NCI-H1092 (cell line): ENCODE results near the gene RET.

Experiments
- DNase-seq: peaks from one replicate; lab custom pipeline; 2025; lab: John Stamatoyannopoulos, UW

The RET gene

GRCh38 chr10:43108951-43109350, 32.1 kb downstream of the RET start:
- no peak for DNase-seq

GRCh38 chr10:43109671-43110249, 32.9 kb downstream of the RET start:
- DNase-seq = no peak

- DNase-seq = no peak
Observed at GRCh38 chr10:43110338-43111071, 33.6 kb downstream of the RET start.

GRCh38 chr10:43111101-43111500, 34.2 kb downstream of the RET start:
- DNase-seq = no peak

GRCh38 chr10:43111921-43112607, 35.2 kb downstream of the RET start:
- no peak for DNase-seq

GRCh38 chr10:43112608-43112961, 35.7 kb downstream of the RET start:
- DNase-seq = no peak

- no peak for DNase-seq
Observed at GRCh38 chr10:43113201-43114087, 36.6 kb downstream of the RET start.

GRCh38 chr10:43114088-43114742, 37.3 kb downstream of the RET start:
- DNase-seq = no peak

- DNase-seq = no peak
Observed at GRCh38 chr10:43114743-43115611, 38.1 kb downstream of the RET start.

- DNase-seq = no peak
Observed at GRCh38 chr10:43115881-43116595, 39.2 kb downstream of the RET start.

- DNase-seq = no peak
Observed at GRCh38 chr10:43116596-43116995, 39.7 kb downstream of the RET start.

- DNase-seq = no peak
Observed at GRCh38 chr10:43117031-43117776, 40.3 kb downstream of the RET start.

- DNase-seq = no peak
Observed at GRCh38 chr10:43117777-43118583, 41.1 kb downstream of the RET start.

GRCh38 chr10:43118631-43119415, 42.0 kb downstream of the RET start:
- DNase-seq = no peak

GRCh38 chr10:43119416-43120115, 42.7 kb downstream of the RET start:
- no peak for DNase-seq

- DNase-seq = no peak
Observed at GRCh38 chr10:43120116-43120928, 43.5 kb downstream of the RET start.
